ENCODE data around the gene MEIS1.

Gene MEIS1

GRCh38 chr2:66595556-66595955 is 160.6 kb downstream of the MEIS1 start:
- DNase-seq, result no peak

GRCh38 chr2:66596256-66596655 is 161.3 kb downstream of the MEIS1 start:
- DNase-seq, result no peak

GRCh38 chr2:66601624-66602023 is 166.7 kb downstream of the MEIS1 start:
- DNase-seq, result no peak

- DNase-seq, result no peak
These were observed 167.4 kb downstream of the MEIS1 start for GRCh38 chr2:66602341-66602740.

GRCh38 chr2:66604326-66604725 is 169.4 kb downstream of the MEIS1 start:
- no peak for DNase-seq

GRCh38 chr2:66604976-66605375 is 170.1 kb downstream of the MEIS1 start:
- DNase-seq, result no peak

GRCh38 chr2:66607152-66607551 is 172.2 kb downstream of the MEIS1 start:
- DNase-seq, result no peak
